GM18508 (cell line): ENCODE data around the gene SVOP.
"Not testable (repeated sequence)": the region's sequence is repeated elsewhere in the genome, so short reads cannot be mapped to it uniquely, and the experiment has no call there.

ENCODE experiments used
- ATAC-seq: cut with Tn5 transposase; IDR thresholded peaks from one replicate; pipeline ENCODE4 v1.9.1; 2021; ENCODE audit warnings: moderate number of reproducible peaks; ENCODE audit not compliant: insufficient read depth, unreplicated experiment

The SVOP gene, protein sequence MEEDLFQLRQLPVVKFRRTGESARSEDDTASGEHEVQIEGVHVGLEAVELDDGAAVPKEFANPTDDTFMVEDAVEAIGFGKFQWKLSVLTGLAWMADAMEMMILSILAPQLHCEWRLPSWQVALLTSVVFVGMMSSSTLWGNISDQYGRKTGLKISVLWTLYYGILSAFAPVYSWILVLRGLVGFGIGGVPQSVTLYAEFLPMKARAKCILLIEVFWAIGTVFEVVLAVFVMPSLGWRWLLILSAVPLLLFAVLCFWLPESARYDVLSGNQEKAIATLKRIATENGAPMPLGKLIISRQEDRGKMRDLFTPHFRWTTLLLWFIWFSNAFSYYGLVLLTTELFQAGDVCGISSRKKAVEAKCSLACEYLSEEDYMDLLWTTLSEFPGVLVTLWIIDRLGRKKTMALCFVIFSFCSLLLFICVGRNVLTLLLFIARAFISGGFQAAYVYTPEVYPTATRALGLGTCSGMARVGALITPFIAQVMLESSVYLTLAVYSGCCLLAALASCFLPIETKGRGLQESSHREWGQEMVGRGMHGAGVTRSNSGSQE

DNA sequence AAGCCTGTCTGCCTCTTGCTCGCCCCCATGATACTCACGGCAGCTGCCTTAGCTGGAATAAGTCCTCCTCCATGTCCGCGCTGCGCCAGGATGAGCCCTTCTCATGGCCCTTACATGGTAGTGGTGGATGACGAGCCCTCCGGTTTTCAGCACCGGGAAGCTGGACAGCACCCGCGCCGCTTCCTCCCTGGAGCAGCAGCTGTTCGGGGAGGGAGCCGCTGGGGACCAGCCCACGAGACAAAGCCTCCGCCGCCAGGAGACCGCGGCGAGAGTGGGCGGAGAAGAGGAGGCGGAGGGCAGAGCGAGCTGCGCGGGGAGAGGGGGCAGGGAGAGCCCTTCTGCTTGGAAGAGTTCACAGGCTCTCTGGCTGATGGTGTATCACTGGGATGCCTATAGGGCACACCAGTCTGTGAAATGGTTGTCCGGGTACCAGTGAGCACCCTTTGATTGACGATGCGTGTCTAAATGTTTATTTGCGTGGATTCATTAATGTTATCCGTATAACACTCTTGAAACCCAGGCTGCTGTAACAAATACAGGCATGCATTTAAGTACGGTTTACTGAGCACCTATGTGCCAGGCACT lies at the start of gene SVOP:
TSS of gene SVOP (minus strand) at position 273 of the 585 bp plus-strand sequence. CDS start at position 73, 200 bp downstream.
- ATAC-seq = no peak

DNA sequence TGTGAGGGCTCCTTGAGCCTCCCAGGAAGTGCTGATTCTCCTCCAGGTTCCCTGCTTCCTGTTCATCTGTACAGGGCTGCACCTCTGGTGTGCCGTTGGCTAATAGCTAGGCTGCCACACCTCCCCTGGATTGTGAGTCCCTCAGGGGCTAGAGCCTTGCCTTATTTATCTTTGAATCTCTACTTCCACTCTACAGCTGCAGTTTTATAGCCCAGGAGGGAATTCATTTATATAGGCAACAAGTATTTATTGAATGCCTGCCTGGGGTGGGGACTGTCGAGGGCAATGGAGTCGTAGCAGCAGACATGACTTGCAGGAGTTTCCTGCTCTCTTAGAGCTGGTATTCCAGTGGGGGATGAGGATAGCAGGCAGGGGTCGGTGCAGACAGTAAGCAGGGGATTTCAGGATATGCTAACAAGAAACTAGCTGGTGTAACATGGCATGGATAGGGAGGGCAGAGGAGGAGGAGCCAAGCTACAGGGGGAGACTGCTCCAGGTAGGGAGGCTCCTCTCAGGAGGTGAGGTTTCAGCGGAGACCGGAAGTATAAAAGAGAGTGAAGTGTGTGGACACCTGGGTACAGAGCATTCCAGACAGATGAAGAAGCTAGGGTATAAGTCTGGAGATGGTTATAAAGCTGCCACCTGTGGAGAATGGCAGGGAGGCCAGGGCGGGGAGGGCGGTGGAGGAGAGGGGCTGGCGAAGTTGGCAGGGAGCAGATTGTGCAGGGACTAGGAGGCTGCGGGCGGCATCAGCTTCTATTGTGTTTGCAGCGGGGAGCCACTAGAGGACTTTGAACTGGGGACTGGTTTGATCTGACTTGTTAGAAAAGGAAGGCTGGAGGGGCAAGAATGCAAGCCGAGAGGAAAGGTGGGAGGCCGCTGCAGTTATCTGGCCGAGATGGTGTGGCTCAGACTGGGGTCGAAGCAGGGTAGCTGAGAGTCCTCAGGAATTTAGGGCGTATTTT lies 48.7 kb upstream of the SVOP start:
- no peak for ATAC-seq

GRCh38 chr12:109065853-109066193 lies 45.0 kb upstream of the SVOP start:
- ATAC-seq = no peak

DNA sequence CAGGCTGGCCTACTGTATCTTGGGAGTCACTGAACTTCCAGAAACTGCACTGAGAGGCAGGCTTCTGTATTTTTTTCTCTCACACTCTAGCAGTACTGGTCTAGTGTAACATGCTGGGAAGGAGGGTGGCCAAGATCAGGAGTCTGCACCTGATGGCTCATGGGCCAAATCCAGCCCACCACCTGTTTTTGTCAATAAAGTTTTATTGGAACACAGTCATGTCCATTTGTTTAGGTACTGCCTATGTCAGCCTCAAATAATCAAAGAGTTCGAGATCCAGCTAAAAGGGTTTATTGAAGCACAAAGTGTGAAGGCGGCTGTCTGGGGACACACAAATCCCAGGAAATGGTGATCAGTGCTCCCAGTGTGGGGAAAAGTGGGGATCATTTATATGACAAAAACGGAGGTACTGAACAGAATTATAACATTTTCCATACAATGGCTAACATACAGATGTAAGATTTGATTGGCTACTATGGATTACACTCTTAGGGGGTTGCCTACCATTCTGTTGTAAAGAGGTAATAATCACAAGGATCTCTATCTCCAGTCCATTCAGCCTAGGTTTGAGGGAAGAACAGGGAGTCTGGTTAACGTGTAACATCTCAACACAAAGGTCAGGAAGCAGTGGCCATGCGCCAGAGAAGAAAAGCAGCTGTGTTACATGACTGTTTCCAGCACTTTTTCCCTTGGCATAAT lies 44.4 kb upstream of the SVOP start:
- ATAC-seq = no peak

DNA sequence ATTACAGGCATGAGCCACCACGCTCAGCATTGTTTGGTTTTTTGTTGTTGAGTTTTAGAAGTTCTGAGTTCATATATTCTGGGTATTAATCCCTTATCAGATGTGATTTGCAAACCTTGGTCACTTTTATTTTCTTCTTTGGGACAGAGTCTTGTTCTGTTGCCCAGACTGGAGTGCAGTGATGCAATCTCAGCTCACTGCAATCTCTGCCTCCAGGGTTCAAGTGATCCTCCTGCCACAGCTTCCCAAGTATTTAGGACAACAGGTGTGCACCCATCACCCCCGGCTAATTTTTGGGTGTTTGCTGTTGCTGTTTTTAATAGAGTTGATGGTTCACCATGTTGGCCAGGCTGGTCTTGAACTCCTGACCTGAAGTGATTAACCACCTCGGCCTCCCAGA lies 43.3 kb upstream of the SVOP start:
- no peak for ATAC-seq

DNA sequence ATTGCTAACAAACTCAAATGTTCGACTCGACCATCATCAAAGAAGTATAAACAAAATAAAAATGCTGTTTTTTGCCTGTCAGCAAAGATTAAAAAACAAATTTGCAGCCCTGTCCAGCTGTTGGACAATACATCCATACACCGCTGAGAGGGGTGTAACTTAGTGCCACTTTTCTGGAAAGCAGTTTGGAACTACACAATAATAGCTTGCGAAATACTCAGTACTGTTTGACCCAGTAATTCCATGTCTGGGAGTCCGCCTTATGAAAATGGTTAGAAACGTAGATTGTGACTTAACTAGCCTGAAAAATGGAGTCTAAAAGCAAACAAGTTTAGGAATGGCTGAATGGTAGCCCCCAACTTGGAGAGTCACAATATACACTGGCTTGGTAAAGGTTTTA lies 37.9 kb upstream of the SVOP start:
- ATAC-seq = no peak

- ATAC-seq = no peak
These were observed 36.5 kb upstream of the SVOP start for GRCh38 chr12:109057376-109057775.

DNA sequence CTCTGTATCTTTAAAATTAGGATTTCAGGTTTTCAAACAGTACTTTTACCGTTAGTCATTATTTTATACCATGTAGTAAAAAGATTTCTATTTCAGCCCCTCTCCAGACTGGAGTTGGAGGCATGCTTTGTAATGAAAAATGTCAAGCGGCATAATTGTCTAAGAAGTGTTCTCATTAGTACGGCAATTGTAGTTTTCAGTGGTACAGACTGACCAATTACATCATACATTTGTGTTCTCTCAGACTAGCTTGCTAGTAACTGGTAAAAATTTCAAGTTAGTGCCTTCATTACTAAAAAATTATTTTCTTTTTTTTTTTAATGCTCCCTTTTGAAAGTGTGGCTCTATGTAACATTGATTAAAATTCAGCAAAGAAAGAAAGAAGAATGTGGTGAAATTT lies 36.0 kb upstream of the SVOP start:
- no peak for ATAC-seq

- no peak for ATAC-seq
These were observed 33.7 kb upstream of the SVOP start for GRCh38 chr12:109054520-109054919.

DNA sequence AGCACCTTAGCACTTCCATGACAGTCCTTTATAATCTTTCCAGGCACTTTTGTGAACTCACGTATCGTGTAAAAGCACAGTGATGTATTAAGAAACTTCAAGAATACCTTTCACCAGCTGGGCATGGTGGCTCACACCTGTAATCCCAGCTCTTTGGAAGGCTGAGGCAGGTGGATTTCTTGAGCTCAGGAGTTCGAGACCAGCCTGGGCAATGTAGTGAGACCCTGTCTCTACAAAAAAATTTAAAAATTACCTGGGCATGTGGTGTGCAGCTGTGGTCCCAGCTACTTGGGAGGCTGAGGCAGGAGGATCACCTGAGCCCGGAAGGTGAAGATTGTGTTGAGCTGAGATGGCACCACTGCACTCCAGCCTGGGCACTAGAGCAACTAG lies 33.3 kb upstream of the SVOP start:
- ATAC-seq = not testable (repeated sequence)

GRCh38 chr12:109053382-109054123 lies 32.7 kb upstream of the SVOP start:
- no peak for ATAC-seq

DNA sequence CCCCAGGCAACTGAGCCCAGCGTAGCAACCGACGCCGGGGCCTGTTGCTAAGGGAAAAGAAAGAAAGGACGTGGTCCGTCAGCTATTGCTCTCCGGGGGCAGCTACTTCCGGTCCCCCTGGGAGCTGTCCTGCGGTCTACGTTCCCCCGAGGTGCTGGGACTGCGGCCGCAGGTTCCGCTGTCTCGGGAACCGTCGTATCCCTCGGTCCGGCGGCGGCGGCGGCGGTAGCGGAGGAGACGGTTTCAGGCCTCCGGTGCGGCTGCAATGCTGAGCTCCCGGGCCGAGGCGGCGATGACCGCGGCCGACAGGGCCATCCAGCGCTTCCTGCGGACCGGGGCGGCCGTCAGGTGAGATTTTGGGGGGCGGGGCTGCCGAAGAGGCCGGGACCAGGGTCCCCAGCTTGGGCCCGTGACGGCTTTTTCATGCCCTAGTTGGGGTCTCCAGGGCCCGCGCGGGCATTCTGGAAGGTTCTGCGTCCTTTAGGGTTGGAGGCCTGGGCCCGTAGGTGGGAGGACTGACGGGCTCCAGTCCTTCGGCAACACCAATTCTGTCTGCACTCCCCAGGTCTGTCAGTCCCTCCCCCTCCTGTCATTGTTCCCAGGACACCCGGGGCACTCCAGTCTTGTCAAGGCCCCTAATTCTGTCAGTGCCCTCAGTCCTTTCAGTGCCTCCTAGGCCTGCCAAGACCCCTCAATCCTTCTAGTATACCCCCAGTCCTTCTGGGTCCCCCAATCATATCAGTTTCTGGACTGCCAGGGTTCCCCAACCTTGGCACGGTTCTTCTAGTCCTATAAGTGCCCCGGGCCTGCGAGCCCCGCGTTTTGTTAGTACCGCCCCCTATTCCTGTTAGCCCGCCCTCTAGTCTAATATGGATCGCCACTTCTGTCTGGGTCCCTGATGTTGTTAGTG lies 31.8 kb upstream of the SVOP start, which contains the start of gene USP30:
TSS of gene USP30 (plus strand) at position 163 of the 910 bp plus-strand sequence. CDS start at position 266, 103 bp downstream.
- ATAC-seq = peak; percentile 73

DNA sequence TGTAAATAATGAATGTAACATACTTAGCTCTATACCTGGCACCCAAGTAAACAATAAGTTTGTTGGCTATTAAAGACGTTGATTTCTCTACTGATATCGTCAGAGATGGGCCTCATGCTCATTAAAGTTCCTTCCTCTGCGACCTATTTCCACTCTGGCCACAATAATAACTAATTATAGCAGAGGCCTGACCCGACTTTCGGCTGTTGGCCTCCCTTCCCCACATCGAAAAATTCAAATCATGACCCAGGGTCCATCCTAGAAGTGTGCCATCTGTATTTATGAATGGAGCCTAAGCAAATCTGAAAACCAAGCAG lies 31.2 kb upstream of the SVOP start:
- ATAC-seq = no peak

DNA sequence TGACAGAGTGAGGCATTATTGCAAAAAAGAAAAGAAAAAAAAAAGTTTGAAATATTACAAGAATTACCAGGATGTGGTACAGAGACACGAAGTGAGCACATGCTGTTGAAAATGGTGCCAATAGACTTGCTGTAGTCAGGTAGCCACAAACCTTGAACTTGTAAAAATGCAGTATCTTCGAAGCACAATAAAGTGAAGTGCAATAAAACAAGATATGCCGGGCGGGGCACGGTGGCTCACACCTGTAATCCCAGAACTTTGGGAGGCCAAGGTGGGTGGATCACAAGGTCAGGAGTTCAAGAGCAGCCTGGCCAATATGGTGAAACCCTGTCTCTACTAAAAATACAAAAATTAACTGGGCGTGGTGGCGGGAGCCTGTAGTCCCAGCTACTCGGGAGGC lies 28.9 kb upstream of the SVOP start:
- ATAC-seq = not testable (repeated sequence)

- ATAC-seq = not testable (repeated sequence)
These were observed 27.8 kb upstream of the SVOP start for GRCh38 chr12:109048706-109049105.

DNA sequence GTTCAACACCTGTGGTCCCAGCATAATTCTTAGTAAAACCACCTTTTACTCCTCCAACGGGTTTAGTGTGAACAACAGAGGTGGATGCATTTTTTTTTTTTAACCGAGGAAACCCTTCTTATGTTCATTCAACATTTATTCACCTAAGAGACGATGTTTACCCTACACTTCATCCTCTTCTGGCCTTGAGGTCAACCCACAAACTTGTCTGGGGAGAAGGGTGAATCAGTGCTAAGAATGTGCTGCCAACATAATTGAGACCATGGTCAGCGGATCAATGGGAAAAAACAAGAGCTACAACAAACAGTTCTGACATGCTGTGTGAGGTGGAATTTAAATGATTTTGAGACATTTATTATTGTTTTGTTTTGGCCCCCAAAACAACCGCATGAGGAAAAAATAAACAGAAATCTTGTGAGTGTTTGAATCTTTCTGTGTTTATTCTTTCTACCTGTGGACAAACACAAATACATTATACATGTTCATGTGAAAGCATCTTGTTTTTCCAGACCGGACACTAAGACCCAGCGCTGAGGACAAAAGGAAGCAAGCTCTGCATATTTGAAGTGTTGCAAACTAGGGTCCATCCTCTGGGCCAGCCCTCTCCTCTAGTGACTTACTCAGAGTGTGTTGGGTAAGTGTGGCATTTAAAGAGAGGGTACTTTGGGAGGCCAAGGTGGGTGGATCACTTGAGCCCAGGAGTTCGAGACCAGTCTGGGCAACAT lies 26.4 kb upstream of the SVOP start:
- no peak for ATAC-seq

DNA sequence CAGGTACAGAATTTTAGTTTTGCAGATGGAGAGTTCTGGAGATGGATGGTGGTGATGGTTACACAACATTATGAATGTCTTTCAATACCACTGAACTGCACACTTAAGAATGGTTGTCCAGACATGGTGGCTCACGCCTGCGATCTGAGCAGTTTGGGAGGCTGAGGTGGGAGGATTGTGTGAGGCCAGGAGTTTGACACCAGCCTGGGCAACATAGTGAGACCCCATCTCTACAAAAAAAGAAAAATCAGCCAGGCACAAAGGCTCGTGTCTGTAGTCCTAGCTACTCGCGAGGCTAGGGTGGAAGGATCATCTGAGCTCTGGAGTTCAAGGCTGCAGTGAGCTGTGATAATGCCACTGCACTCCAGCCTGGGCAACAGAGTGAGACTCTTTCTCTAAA lies 23.4 kb upstream of the SVOP start:
- no peak for ATAC-seq

DNA sequence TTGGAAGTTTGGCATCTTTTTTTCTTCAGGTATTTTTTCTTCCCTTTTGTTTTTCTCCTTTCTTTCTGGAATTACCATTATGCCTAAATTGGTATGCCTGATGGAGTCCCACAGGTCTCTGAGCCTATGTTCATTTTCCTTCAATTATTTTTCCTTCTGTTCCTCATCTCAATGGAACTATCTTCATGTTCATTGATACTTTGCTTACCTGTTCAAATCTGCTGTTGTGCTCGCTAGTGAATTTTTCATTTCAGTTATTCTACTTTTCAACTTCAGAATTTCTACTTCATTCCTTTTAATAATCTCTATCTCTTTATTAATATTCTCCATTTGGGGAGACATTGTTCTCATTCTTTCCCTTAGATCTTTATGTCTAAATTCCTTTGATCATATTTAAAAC lies 16.1 kb upstream of the SVOP start:
- ATAC-seq = no peak
